ENCODE data around the gene CERS6. TPM values are rescaled to one million over a fixed set of nuclear protein-coding genes. Genes with fewer than 3 reads are reported as not detected.

Gene CERS6
- total RNA-seq, 1 donor from 2014 or later, result 36.4 TPM

GRCh38 chr2:168748461-168748860 lies 292.4 kb downstream of the CERS6 start:
- DNase-seq (ENCODE audit: low spot score), result no peak
- Mint-ChIP-seq H3K36me3 (ENCODE audit: low read depth, unreplicated experiment) (peaks cover 3% of the 10 kb centered on the region), H3K27me3 (ENCODE audit: unreplicated experiment) (peaks cover 1% of the 10 kb centered on the region), H3K4me3 (ENCODE audit: unreplicated experiment) (no peak overlapping the region), H3K4me1 (ENCODE audit: unreplicated experiment) (peaks cover 40% of the 10 kb centered on the region), H3K9me3 (ENCODE audit: unreplicated experiment) (no peaks in the 10 kb centered on the region), H3K27ac (ENCODE audit: unreplicated experiment) (no peak overlapping the region)
- TF ChIP-seq CTCF (IDR thresholded peaks at IDR 0.05; ENCODE audit: unreplicated experiment), result no peak

DNA sequence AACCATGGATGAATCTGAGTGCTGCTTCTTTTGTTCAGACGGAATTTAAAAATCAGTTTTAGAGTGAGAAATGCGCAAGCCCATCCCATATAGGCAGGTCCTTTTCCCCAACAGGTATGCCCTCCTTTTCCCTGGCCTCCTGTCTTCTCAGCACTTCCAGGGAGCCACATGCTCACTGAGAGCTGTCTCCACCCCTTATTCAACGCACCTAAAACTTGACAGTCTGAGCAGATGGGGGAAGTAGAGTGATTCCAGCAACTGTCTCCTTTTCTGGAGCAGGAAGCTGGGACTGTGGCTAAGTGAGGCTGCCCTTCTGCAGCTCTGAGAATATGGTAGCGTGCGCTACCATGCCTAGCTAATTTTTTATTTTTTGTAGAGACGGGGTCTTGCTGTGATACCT lies 293.2 kb downstream of the CERS6 start:
- peak overlapping the region; percentile 23 for H3K27ac Mint-ChIP-seq (ENCODE audit: unreplicated experiment)
- no peak overlapping the region for H3K4me3 Mint-ChIP-seq (ENCODE audit: unreplicated experiment)
- no peak for TF ChIP-seq CTCF (IDR thresholded peaks at IDR 0.05; ENCODE audit: unreplicated experiment)
- H3K4me1 Mint-ChIP-seq (ENCODE audit: unreplicated experiment), result peaks cover 38% of the 10 kb centered on the region
- no peak for DNase-seq (ENCODE audit: low spot score)
- H3K36me3 Mint-ChIP-seq (ENCODE audit: low read depth, unreplicated experiment), result peaks cover 3% of the 10 kb centered on the region
- H3K27me3 Mint-ChIP-seq (ENCODE audit: unreplicated experiment), result peaks cover 1% of the 10 kb centered on the region
- no peaks in the 10 kb centered on the region for H3K9me3 Mint-ChIP-seq (ENCODE audit: unreplicated experiment)

DNA sequence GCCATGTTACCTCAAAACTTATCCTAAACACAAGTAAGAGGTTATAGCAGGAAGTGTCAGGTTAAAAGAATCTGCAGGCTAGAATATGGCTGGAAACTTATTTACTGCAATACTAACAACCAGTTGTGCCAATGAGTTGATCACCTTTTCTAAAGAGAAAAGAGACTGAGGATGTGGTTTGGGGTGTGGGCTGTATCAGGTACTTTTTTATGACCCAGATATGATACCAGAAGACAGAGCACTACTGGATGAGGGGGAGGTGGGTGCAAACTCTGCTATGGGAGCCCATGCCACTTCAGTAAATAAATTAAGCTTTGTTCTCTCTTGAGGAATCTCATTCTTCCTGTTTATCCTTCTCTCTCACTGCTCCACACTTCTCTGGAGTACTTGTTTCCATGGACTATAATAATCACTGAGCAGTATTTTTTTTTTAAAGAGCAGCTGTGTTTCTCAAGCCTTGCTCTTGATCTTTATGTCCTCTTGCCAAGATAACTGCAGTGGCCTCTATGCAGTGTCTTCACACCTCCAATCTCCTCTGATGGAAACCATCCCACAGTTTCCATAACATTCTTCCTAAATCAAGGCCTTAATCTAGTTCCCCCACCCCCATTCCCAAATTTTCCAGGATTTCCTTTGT lies 295.1 kb downstream of the CERS6 start:
- Mint-ChIP-seq H3K9me3 (ENCODE audit: unreplicated experiment) (no peaks in the 10 kb centered on the region), H3K27me3 (ENCODE audit: unreplicated experiment) (peaks cover 1% of the 10 kb centered on the region), H3K36me3 (ENCODE audit: low read depth, unreplicated experiment) (peaks cover 3% of the 10 kb centered on the region), H3K4me3 (ENCODE audit: unreplicated experiment) (no peak overlapping the region), H3K27ac (ENCODE audit: unreplicated experiment) (no peak overlapping the region), H3K4me1 (ENCODE audit: unreplicated experiment) (peaks cover 36% of the 10 kb centered on the region)
- no peak for TF ChIP-seq CTCF (IDR thresholded peaks at IDR 0.05; ENCODE audit: unreplicated experiment)
- no peak for DNase-seq (ENCODE audit: low spot score)

- no peaks in the 10 kb centered on the region for H3K9me3 Mint-ChIP-seq (ENCODE audit: unreplicated experiment)
- no peak for DNase-seq (ENCODE audit: low spot score)
- no peak for TF ChIP-seq CTCF (IDR thresholded peaks at IDR 0.05; ENCODE audit: unreplicated experiment)
- H3K27me3 Mint-ChIP-seq (ENCODE audit: unreplicated experiment), result peaks cover 1% of the 10 kb centered on the region
- H3K36me3 Mint-ChIP-seq (ENCODE audit: low read depth, unreplicated experiment), result peaks cover 3% of the 10 kb centered on the region
- H3K27ac Mint-ChIP-seq (ENCODE audit: unreplicated experiment), result no peak overlapping the region
- H3K4me3 Mint-ChIP-seq (ENCODE audit: unreplicated experiment), result no peak overlapping the region
- peaks cover 48% of the 10 kb centered on the region for H3K4me1 Mint-ChIP-seq (ENCODE audit: unreplicated experiment)
Observed at GRCh38 chr2:168752361-168752760, 296.3 kb downstream of the CERS6 start.

- Mint-ChIP-seq H3K4me3 (ENCODE audit: unreplicated experiment) (no peak overlapping the region), H3K9me3 (ENCODE audit: unreplicated experiment) (no peaks in the 10 kb centered on the region), H3K4me1 (ENCODE audit: unreplicated experiment) (peaks cover 52% of the 10 kb centered on the region), H3K27ac (ENCODE audit: unreplicated experiment) (no peak overlapping the region), H3K27me3 (ENCODE audit: unreplicated experiment) (peaks cover 1% of the 10 kb centered on the region), H3K36me3 (ENCODE audit: low read depth, unreplicated experiment) (peaks cover 3% of the 10 kb centered on the region)
- no peak for DNase-seq (ENCODE audit: low spot score)
- TF ChIP-seq CTCF (IDR thresholded peaks at IDR 0.05; ENCODE audit: unreplicated experiment), result no peak
Observed at GRCh38 chr2:168753765-168754329, 297.8 kb downstream of the CERS6 start.

Data from endothelial cell (in vitro differentiated cells).